Stomach (tissue), 9 donors: Measurements from ENCODE around the gene VILL. TPM values are rescaled to one million over a fixed set of nuclear protein-coding genes. Genes with fewer than 3 reads are reported as not detected.

Experiments used
- DNase-seq, 2 donors: peaks; one replicate each; pipeline versions ENCODE4 v3.0.0 to v3.0.0-alpha.2; 2013 to 2019
- H3K27ac ChIP-seq, 5 donors: fragments of 200-600 bp in 4 of 5; sonication (generic) in 4 of 5; one replicate each; pipeline ENCODE4 v1.5.1; 2013 to 2019; ENCODE audit warnings: mild to moderate bottlenecking in 1 of 5, moderate library complexity in 1 of 5
- H3K27me3 ChIP-seq, 3 donors: fragments of 200-600 bp; sonication (generic); one replicate each; pipeline ENCODE4 v1.5.1; 2017 to 2019; ENCODE audit warnings: mixed run types in 1 of 3
- H3K36me3 ChIP-seq, 4 donors: fragments of 200-600 bp; sonication (generic); 1 replicate in 3 of 4; 2 replicates in 1 of 4; pipeline ENCODE4 v1.5.1; 2016 to 2019
- H3K4me1 ChIP-seq, 4 donors: fragments of 200-600 bp; sonication (generic); one replicate each; pipeline ENCODE4 v1.5.1; 2016 to 2019
- H3K4me3 ChIP-seq, 4 donors: fragments of 200-600 bp; sonication (generic) in 3 of 4; one replicate each; pipeline ENCODE4 v1.5.1; 2016 to 2019; ENCODE audit warnings: mild to moderate bottlenecking in 1 of 4
- H3K9me3 ChIP-seq, 4 donors: fragments of 200-600 bp; sonication (generic); one replicate each; pipeline ENCODE4 v1.5.1; 2016 to 2019
- EP300 ChIP-seq: sonication (generic); formaldehyde crosslinking; IDR thresholded peaks from one replicate; pipeline ENCODE4 v1.6.1; 2017; ENCODE audit warnings: antibody characterized with exemption
- POLR2A ChIP-seq, 4 donors: fragments of 450-650 bp; IDR thresholded peaks; one replicate each; pipeline ENCODE4 v1.6.1; 2016; ENCODE audit warnings: antibody characterized with exemption in 4 of 4, control low read depth in 2 of 4, mild to moderate bottlenecking in 1 of 4, moderate library complexity in 1 of 4
- POLR2AphosphoS5 ChIP-seq, 3 donors: sonication (generic); formaldehyde crosslinking; IDR thresholded peaks; one replicate each; pipeline ENCODE4 v1.6.1; 2016; ENCODE audit warnings: antibody characterized with exemption in 3 of 3
- WGBS, 5 donors: extraction: QIAGEN DNeasy Blood & Tissue Kit in 3 of 5; methylation state at CpG; one replicate each; pipeline versions ENCODE4 v1.1.5 to v1.1.7; 2013 to 2018; 5-methylcytosine and 5-hydroxymethylcytosine counted together
- intact Hi-C: fragments of 100-400 bp; cut with DNase I; formaldehyde crosslinking; loops from one replicate; pipeline ENCODE4 v1.15.1; 2023; ENCODE audit warnings: low total_unique reads
- polyA plus RNA-seq, 3 donors: library from polyadenylated mRNA; stranded (reverse); fragments of 200-250 nt; gene quantifications; one replicate each; pipeline ENCODE4 v1.2.3, GENCODE V29; 2013
- total RNA-seq, 5 donors: library from RNA; depleted of rRNA; stranded (reverse); fragments of >200 nt; gene quantifications; one replicate each; pipeline versions ENCODE4 v1.1.0 to v1.2.3, GENCODE V29; 2014 to 2016
- TF ChIP-seq, protein P1 (sequence below), 7 experiments: fragments of 450-650 bp in 4 of 7; fragments of 200-600 bp in 3 of 7; sonication (generic) in 3 of 7; IDR thresholded peaks; one replicate each; pipeline ENCODE4 v1.5.1; 2016 to 2019; ENCODE audit warnings: antibody characterized with exemption in 7 of 7, control low read depth in 2 of 7, mild to moderate bottlenecking in 1 of 7
- donor health status: healthy with polysubstance abuse.
- donor health status: Bipolar disorder and iron deficiency.
- donor health status: healthy.

The VILL gene
- total and polyA plus RNA-seq, 8 donors: 24.1 to 202 (median 84.2) TPM

DNA sequence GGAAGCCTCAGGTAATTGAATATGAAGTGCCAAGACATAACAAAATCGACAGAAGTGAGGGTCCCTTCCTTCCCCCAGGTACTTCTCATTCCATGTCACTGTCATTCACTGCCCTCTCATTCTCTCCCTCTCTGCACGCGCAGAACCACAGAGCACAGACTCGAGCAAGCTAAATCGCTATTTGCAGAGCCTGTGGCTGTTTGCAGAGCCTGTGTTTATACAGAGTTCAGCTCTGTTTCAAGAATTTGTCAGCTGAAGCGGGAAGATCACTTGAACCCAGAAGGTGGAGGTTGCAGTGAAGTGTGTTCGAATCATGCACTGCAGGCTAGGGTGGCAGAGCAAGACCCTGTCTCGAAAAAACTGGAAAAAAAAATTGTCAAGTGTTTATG is 2.5 kb downstream of the VILL start:
- 33 to 56% (median 41%) methylated on average over 8 of the region's 8 CpGs for WGBS, 5 donors
- Histone ChIP-seq H3K9me3 (no peaks in the 10 kb centered on the region), H3K4me1 (peaks cover 18 to 72% (median 52%) of the 10 kb centered on the region in 4 donors), H3K36me3 (peaks cover 0 to 21% (median 10%) of the 10 kb centered on the region in 4 donors), H3K4me3 (peak overlapping the region in 1 of 4 donors; percentile 59), H3K27ac (peak overlapping the region; percentile 86 to 92 (median 90)), H3K27me3 (no peaks in the 10 kb centered on the region)
- intact Hi-C loops: no loop called here
- peak in 1 of 2 donors; percentile 25 for DNase-seq
- TF ChIP-seq POLR2A (IDR thresholded peaks at IDR 0.05): no peak
- TF ChIP-seq EP300: no peak
- no peak for TF ChIP-seq POLR2AphosphoS5 (IDR thresholded peaks at IDR 0.05)
- TF ChIP-seq, protein P1, sequence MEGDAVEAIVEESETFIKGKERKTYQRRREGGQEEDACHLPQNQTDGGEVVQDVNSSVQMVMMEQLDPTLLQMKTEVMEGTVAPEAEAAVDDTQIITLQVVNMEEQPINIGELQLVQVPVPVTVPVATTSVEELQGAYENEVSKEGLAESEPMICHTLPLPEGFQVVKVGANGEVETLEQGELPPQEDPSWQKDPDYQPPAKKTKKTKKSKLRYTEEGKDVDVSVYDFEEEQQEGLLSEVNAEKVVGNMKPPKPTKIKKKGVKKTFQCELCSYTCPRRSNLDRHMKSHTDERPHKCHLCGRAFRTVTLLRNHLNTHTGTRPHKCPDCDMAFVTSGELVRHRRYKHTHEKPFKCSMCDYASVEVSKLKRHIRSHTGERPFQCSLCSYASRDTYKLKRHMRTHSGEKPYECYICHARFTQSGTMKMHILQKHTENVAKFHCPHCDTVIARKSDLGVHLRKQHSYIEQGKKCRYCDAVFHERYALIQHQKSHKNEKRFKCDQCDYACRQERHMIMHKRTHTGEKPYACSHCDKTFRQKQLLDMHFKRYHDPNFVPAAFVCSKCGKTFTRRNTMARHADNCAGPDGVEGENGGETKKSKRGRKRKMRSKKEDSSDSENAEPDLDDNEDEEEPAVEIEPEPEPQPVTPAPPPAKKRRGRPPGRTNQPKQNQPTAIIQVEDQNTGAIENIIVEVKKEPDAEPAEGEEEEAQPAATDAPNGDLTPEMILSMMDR (IDR thresholded peaks at IDR 0.05): no peak

DNA sequence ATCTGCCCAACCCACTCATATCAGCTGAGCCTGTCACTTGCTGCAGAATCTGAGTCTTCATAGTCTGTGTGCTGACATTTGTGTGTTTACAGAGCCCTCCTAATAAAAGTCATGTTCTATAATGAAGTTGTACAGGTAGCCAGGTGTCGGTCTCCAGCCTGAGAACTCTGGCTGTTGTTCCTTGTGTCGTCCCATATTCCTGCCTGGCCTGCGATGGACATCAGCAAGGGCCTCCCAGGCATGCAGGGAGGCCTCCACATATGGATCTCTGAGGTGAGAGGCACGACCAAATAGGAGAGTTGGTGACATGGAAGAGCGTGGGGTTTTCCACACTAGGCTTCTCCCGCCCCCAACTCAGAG is 2.9 kb downstream of the VILL start:
- WGBS, 5 donors: 54 to 57% (median 56%) methylated on average over 6 of the region's 6 CpGs
- H3K36me3 ChIP-seq: peaks cover 0 to 21% (median 10%) of the 10 kb centered on the region in 4 donors
- no peak for DNase-seq
- H3K4me1 ChIP-seq: peaks cover 22 to 72% (median 55%) of the 10 kb centered on the region in 4 donors
- H3K4me3 ChIP-seq: peak overlapping the region; percentile 54 to 59 (median 56)
- no peaks in the 10 kb centered on the region for H3K27me3 ChIP-seq
- intact Hi-C loops: no loop called here
- peak overlapping the region; percentile 86 to 92 (median 90) for H3K27ac ChIP-seq
- TF ChIP-seq POLR2AphosphoS5 (IDR thresholded peaks at IDR 0.05) (no peak), EP300 (no peak), POLR2A (IDR thresholded peaks at IDR 0.05) (no peak)
- TF ChIP-seq, protein P1 (IDR thresholded peaks at IDR 0.05): no peak
- no peaks in the 10 kb centered on the region for H3K9me3 ChIP-seq

DNA sequence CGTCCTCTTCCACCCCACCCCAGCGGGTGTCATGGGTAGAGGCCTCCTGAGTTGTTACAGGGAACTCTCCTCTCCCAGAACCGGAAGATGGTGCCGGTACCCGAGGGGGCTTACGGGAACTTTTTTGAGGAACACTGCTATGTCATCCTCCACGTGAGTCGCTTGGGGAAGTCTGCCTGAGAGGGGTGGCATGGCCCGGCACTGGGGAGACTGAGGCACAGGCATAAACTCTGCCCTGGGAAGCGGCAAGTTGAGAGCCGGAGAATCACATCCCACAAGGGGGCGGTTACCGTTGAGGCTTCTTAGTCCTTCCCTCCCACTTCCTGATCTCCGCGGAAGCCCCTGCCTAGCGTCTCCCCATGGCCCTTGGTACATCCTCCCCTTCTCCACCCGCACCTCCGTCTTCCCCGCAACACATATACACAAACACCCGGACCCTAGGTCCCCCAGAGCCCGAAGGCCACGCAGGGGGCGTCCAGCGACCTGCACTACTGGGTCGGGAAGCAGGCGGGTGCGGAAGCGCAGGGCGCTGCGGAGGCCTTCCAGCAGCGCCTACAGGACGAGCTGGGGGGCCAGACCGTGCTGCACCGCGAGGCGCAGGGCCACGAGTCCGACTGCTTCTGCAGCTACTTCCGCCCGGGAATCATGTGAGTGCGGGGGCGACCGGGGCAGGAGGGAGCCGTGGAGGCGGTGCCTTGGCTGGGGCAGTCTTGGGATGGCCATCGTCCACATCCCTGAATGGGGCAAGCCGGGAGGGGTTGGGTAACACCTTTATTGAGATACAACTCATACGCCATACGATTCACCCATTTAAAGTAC is 3.4 kb downstream of the VILL start:
- WGBS, 5 donors: 13 to 41% (median 28%) methylated on average over 41 to 49 of the region's 49 CpGs
- Histone ChIP-seq H3K4me1 (peaks cover 25 to 71% (median 58%) of the 10 kb centered on the region in 4 donors), H3K9me3 (no peaks in the 10 kb centered on the region), H3K4me3 (peak overlapping the region; percentile 54 to 59 (median 56)), H3K36me3 (peaks cover 0 to 21% (median 10%) of the 10 kb centered on the region in 4 donors), H3K27ac (peak overlapping the region; percentile 86 to 92 (median 90)), H3K27me3 (no peaks in the 10 kb centered on the region)
- intact Hi-C loops: no loop called here
- TF ChIP-seq EP300: no peak
- TF ChIP-seq, protein P1 (IDR thresholded peaks at IDR 0.05): peak in 1 of 7 experiments; percentile 7
- peak in 2 of 3 donors; percentile 53 to 85 for TF ChIP-seq POLR2AphosphoS5 (IDR thresholded peaks at IDR 0.05)
- peak; percentile 52 to 90 for DNase-seq

DNA sequence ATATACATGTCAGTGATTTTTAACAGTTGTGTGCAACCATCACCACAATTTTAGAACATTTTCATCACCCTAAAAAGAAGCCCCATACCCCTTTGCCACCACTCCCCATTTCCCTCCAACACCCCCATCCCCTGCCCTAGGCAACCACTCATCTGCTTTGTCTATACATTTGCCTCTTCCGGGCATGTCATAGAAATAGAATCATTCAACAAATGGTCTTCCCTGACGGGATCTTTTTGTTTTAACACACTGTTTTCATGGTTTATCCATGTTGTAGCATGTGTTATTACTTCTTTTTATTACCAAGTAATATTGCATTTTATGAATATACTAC is 4.0 kb downstream of the VILL start:
- Histone ChIP-seq H3K27ac (peak overlapping the region in 4 of 5 donors; percentile 86 to 92 (median 88)), H3K36me3 (peaks cover 0 to 23% (median 11%) of the 10 kb centered on the region in 4 donors), H3K9me3 (no peaks in the 10 kb centered on the region), H3K4me1 (peaks cover 28 to 71% (median 62%) of the 10 kb centered on the region in 4 donors), H3K4me3 (peak overlapping the region; percentile 54 to 59 (median 56)), H3K27me3 (no peaks in the 10 kb centered on the region)
- intact Hi-C loops: no loop called here
- TF ChIP-seq EP300 (no peak), POLR2AphosphoS5 (IDR thresholded peaks at IDR 0.05) (no peak), POLR2A (IDR thresholded peaks at IDR 0.05) (no peak)
- TF ChIP-seq, protein P1 (IDR thresholded peaks at IDR 0.05): no peak
- WGBS, 5 donors: 38 to 71% (median 61%) methylated on average over 2 of the region's 2 CpGs
- no peak for DNase-seq
